NCI-H187 (cell line): ENCODE measurements around the gene GLT6D1.
"Not testable (repeated sequence)": the region's sequence is repeated elsewhere in the genome, so short reads cannot be mapped to it uniquely, and the experiment has no call there.

Experiments
- DNase-seq, 2 experiments: peaks; one replicate each; lab custom pipeline; 2025; lab: John Stamatoyannopoulos, UW

The GLT6D1 gene, protein sequence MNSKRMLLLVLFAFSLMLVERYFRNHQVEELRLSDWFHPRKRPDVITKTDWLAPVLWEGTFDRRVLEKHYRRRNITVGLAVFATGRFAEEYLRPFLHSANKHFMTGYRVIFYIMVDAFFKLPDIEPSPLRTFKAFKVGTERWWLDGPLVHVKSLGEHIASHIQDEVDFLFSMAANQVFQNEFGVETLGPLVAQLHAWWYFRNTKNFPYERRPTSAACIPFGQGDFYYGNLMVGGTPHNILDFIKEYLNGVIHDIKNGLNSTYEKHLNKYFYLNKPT

DNA sequence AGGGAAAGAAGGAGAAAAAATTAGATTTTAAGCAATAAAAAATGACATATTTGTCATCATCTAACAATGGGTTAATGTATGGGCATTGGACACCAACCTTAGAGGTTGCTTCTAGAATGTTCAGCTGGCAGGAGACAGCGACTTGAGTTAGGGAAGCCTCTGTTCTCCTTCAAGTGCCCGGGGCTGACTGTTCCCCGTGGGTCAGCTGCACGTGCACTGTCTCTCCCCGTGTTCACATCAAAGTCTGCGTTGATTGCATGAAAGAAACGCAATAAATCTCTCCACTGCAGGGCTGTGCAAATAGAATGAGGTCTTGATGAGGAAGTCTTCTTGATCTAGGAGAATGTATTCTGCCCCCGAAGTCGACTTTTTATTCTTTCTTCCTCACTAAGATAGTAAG, at the start of gene GLT6D1:
Gene GLT6D1 (minus strand): TSS at position 345 of the 400 bp plus-strand sequence. CDS start 353 bp downstream, outside the sequence.
- DNase-seq = no peak

DNA sequence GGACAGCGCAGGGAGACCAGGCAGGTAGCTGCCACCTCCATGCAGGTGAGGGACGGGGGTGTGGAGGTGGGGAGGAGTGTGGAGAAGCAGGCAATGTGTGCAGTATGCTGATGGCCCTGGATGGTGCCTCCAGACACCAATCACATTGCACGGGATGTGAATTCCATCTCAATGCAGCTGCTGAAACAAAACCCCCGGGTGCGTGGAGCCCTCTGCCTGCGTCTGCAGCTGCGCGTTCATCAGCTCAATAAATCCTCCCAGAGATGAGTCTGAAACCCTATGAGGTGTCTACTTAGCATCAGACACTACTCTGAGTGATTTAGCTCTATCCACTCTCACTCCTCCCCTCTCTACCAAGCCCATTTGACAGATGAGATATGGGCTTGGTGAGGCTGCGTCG, 49.7 kb upstream of the GLT6D1 start:
- no peak for DNase-seq

DNA sequence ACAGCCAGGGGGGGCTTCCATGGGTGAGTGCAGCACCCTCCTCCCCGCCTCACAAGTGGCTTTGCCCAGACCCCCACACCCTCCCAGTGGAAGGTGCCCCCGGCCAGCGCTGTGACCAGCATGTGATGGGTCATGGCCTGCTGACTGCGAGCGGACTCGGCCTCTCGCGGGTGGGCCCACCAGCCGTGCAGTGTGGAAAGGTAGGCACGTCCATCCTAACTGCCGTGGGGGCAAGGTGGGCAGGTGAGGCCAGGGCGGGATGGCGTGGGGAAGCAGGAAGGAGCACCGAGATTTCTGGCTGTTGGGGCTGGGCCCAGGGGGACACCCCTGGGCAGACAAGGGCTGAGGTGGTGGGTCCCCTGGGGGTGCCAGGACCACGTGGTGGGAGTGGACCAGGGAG, 47.9 kb upstream of the GLT6D1 start:
- DNase-seq = no peak

DNA sequence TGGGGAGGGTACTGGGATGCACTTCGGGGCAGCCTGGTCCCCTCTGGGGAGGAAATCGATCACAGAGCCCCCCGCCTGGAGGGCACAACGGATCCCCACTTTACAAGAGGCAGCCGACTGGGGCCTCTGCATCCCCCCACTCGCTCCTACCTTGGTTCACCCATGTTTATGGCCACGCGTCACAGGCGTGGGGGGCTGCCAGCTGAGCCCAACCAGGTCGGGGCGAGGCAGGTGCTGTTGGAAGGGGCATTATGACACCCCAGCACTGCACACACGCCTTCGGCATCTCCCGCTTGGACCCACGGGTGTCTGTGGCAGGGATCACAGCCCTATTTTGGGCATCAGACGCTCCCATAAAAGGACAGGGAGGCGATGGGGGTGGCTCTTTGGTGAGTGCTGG, 45.4 kb upstream of the GLT6D1 start:
- no peak for DNase-seq

DNA sequence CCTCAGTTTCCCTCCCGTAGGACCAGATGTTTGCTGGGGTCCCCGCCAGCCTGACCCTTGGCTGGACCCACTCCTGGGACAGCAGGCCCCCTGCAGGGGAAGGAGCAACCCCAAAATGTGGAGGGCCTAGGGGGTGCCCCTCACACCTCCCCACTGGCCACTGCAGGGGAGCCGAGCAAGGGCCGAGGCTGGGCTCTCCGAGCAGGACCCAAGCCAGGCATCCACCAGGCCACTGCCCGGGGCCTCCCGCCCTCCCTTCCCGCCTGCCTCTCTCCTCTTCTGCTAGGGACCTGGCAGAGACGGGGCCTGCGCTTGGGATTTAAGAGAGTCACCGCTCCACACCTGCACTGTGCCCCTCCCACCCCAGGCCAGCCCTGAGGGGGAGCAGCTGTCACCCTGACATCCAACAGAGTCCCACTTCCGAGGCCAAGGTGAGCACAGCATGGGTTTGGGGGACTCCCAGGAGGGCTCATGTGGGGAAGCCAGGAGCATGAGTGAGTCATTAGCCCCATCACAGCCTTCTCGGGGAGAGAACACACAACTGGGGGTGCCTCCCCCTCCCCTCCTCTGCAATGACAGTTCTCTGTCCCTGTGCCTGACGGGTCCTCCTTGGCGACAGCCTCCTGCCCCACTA, 44.2 kb upstream of the GLT6D1 start:
- DNase-seq = no peak

DNA sequence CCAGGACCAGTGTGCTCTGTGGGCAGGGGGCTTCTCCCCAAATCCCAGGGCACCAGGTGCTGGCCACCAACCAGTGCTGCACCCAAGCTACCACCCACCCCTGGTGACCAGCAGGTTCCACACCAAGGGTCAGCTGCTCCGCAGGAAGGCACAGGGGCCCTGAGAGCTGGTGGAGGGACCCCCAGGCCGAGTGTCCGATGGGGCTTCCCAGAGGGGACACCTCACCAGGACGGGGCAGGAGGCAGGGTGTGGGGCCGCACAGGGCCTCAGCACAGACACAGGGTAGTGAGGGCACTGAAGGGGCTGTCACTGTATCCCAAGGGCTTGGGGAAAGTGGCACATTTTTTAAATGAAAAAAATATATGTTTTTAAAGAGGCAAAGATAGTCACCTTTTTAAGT, 41.8 kb upstream of the GLT6D1 start:
- no peak for DNase-seq

DNA sequence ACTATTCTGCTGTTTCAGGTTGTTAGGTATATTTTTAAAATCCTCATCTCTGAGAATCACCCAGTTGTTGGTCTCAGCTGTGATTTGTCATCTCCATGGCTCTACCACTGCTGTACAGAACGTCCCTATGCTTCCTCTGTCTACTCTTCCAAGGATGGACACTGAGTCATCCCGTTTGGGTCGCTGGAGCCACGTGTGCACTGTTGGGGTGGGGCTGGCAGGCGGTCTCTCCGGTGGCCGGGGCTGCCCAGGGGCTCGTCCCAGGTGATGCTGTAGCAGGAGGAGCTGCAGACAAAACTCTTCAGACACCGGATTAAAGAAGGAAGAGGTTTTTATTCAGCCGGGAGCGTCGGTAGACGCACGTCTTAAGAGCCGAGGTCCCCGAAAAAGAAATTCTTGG, 40.7 kb upstream of the GLT6D1 start:
- DNase-seq = no peak

DNA sequence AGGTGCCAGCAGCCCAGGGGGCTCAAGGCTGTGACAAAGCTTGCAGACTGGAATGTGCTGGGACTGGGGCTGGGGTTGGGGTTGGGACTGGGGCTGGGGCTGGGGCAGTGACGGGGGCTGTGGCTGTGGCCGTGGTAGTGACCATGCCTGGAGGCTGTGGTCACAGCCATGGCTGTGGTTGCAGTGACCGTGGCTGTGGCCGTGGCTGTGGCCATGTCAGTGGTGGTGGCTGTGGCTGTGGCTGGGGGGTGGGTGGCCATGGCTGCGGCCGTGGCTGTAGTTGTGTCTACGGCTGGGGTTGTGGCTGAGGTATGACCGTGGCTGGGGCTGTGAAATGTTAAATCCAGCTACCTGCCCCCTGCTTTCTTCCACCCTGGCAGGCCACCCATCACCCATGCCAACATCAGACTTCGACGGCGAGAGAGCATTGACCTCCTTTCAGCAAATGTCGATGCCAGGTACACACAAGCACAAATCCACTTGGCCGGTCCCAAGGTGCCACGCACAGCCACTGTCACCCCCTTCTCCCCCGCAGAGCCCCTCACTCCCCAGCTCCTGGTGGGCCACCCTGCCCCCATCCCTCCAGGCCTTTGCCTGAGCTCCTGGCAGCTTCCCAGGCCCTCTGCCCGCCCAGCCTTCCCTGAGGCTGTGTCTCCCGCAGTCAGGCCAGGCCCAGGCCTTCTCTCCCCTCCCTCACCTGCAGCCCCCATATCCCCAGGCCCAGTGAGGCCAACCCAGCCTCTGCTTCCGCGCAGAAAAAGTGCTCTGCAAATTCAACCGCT, 39.1 kb upstream of the GLT6D1 start:
- no peak for DNase-seq

DNA sequence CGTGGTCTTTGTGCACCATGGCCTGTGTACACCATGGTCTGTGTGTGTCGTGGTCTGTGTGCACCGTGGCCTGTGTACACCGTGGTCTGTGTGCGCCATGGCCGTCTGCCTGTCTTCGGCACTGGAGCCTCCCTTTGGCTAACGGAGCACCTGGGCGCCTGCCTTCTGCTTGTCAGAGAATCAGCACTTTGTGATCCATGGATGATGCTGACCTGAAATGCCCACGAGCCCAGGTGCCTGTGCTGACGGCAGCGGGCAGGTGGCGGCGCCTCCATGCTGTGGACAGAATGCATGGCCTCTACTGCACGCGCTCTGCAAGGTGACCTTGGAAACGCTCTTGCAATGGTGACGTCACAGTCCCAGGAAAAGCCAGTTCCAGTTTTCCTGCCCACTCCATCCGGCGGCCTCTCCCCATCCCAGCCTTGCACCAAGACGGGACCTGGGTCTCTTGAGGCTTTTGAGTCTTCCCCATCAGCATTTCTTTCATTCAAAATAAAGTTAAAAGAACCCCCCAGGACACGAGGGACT, 38.4 kb upstream of the GLT6D1 start:
- no peak for DNase-seq

DNA sequence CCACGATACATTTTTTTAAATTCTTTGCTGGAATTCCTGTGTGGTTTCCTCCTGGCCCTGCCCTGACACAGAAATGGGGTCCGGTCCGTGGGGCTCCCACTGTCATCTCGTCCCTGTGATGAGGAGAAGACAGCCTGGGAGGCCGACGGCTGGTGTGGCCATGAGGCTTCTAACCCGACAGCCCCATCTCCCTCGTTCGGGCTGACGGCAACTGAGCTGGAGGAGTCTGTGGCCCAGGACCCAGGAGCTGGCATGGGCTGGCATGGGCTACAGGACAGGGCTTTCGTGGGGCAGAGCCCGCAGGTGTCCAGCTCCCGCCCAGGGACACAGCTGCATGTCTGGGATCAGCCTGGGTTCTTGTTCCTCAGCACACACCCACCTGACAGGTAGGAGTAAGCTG, 37.6 kb upstream of the GLT6D1 start:
- DNase-seq = no peak

DNA sequence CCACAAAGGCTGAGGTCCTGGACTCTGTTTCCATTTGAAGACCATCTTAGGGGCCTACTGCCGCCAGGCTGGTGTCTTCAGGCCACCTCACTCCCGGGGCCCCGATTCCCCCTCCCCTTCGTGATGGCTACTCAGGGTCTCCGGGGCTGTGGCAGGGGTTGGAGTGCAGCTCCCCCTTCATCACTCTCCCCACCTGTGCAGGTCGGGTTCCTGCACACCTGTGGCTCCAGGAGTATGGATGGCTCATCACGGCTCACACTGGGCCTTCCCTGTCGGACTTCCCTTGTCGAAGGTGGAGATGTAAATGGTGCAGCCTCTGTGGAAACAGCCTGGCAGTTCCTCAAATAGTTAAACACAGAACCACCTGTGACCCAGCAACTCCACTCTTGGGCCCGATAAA, 35.6 kb upstream of the GLT6D1 start:
- DNase-seq = no peak

DNA sequence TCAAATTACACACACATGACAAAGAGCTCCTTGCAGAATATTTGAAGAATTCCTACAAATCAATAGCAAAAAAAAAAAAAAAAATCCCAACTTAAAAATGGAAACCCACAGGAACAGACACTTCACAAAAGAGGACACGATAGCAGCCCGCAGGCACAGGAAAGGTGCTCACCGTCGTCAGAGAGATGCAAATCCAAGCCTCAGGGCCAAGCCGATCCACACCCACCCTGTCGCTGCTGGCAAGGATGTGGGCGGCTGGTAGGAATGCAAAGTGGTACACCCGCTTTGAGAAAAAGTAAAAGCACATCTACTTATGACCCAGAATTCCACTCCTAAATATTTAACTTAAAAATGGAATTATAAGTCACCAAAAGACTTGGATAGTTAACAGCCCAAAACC, 34.6 kb upstream of the GLT6D1 start:
- DNase-seq = no peak

DNA sequence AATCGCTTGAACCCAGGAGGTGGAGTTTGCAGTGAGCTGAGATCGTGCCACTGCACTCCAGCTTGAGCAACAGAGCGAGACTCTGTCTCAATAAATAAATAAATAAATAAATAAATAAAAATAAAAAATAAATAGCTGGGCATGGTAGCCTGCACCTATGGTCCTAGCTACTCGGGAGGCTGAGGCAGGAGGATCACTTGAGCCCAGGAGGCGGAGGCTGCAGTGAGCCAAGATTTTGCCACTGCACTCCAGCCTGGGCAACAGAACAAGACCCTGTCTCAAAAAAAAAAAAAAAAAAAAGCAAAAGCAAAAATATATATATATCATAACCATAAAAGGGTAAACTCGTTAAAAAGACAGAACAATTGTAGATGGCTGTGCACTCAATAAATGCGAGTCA, 33.4 kb upstream of the GLT6D1 start:
- DNase-seq = not testable (repeated sequence)

DNA sequence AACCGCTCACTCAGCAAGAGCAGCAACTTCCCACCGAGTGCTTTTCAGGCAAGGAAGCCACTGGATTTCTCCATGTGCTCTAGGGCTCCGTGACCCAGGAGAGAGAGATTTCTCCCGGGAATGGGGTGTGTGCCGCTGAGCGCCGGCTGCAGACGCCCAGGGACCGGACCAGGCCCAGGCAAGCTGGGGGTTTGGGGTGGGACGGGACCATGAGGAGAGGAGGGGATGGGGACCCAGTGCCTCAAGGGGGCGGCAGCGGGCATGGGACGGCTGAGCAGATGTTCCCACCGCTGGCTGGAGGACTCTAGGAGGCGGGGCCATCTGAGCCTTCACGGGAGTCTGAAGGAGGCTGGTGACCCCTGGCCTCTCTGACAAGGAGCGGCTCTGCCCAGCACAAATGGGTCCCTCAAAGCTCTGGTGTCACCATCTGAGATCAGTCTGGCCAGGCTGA, 32.3 kb upstream of the GLT6D1 start:
- no peak for DNase-seq

DNA sequence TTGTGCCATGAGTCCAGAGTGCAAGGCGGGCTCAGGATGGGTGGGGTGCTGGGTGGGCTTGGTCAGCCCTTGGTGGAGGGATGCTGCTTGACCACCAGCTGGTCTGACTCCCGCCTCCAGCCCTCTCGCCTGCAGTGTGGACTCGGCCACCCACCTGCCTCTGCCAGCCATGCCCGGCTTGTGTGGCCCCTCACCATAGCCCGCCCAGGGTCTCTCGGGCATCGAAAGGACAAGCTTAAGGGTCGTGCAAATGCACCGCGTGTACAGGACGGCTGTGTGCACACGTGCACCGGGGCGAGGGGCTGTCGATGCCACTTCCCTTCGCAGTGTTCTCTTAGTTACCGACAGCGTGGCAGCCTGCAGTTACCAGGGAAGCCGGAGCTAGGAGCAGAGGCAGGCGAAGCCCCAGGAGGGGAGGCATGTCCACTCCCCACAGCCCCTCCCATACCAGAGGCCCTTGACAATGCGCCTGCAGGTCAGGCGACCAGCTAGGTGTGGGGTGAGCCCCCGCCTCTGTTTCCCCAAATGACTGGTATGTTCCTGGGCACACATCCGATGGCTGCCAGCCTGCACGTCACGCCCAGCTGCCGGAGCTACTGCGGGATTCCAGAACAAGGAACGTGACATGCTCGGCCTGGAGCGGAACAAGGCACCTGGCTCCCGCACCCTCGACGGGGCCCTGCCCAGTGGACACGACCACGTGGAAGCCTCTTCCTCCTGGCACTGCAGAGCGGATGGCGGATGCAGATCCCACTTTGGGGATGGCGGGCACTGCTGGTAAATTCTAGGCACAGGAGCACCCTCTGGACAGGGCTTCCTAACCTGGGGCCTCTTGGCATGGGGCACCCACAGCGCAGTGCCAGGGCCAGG, 31.6 kb upstream of the GLT6D1 start:
- no peak for DNase-seq

DNA sequence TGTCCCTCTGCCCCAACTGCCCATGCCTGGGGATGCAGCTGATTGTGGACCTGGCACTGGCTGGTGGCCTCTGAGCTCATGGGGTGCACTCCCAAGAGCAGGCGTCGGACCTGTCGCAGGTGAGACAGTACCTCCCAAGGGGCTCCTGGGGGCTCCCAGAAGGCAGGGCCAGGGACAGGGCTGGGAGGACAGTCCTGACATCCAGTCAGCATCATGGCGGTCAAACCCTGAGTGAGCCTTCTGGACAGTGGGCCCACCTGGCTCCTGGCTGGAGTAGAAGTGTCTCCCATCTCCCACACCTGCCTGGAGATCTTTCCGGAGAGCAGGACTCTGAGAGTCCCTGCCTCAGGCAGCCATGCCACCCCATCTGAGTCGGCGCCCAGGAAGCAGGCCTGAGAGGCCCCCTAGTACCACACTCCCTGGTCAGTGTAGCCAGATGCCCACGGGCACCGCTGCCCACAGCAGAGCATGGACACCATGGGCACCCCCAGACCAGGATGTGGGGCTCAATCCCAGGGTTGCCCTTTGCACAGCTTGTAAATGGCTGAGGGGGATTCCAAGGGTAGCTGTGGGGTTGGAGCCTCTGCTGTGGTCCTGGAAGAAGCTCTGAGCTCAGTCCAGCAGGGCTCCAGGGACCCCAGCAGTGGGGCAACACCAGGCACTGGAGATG, 30.4 kb upstream of the GLT6D1 start:
- no peak for DNase-seq

DNA sequence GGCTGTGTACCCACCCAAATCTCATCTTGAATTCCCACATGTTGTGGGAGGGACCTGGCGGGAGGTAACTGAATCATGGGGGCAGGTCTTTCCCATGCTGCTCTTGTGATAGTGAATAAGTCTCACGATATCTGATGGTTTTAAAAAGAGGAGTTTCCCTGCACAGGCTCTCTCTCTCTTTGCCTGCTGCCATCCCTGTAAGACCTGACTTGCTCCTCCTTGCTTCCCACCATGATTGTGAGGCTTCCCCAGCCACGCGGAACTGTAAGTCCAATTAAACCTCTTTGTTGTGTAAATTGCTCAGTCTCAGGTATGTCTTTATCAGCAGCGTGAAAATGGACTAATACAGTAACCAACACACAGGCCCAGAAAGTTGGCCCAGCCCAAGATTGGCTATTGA, 29.7 kb upstream of the GLT6D1 start:
- not testable (repeated sequence) for DNase-seq

DNA sequence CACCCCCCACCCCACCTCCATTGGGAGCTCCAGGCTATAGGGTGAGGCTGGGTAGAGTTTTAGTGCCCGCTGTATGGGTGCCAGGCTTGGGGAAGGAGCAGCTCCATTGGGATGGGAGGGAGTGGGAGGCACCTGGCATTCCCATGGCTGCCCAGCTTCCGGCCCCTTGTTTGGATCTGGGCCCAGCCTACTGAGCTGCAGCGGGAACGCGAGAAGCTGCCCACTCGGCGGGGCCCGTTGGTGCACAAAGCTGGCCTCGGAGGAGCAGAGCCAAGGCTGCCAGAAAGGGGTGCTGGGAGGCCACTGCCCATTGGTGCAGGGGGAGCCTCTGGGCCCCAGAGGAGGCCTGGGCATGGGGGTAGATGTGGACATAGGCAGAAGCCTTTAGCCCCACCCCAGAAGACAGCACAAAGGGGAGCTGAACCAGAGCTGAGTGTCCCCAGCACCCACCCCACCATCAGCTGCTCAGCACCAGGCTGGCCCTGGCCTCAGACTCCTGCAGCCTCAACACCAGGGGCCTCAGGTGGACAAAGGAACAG, 28.2 kb upstream of the GLT6D1 start:
- DNase-seq = no peak

DNA sequence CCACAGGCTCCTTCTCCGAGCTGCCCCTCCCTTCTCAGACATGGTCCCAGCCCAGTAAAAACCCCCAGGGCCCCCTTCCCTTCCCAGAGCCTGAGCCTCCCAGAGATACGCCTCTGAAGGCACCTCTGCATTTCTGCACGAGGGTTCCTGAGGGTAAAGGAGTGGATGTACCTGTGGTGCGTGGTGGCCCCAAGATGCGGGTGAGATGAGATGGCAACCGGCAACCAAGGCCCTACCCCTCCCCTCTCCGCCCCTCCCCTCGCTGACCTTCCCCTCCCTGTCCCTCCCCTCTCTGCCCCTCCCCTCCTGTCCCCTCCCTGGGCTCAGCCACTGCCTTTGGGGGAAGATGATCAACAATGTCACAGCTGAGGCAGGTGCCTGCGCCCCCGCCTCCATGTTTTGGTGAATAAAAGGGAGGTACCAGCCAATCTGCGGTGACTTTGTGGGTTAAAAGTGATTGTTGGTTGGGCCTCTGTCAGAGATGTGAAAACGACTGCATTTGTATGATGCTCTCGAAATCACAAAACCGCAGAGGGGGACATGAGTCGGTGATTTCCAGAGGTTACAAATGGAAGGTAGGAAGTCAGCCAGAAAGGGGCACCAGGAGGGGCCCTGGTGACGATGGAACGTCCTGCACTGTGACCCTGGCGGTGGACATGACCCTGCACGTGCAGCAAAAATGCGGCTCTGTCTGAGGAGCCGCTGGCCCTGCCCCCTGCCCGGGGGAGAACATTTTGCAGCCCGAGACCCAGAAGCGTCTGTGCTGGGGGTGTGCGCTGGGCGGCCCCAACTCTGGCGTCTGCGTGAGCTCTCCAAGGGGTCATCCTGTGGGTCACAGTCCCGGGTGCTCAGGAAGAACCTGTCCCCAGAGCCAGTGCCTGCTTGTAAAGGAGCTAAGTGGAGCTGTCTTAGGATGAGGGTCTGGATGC, 27.5 kb upstream of the GLT6D1 start:
- DNase-seq = no peak

DNA sequence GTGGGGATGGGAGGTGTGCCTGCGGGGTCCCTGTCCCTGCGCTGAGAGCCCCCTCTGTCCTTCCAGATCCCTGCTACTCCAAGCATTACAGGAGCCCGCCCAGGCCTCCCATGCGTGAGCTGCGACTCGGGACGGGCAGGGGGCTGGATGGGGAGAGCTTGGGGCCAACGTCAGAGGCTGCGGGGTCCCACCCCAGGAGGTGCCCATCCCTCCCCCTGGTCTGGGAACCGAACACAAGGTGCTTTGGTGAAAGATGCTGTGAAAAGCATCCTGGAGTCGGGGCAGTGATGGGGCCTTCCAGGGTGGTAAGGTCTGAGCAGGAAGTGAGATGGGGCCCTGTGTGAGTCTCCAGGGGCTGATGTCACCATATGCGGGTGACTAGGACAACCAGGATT, 26.5 kb upstream of the GLT6D1 start:
- no peak for DNase-seq
